D341Med (cell line): Measurements from ENCODE around the gene BTNL9.
"Not testable (repeated sequence)": the region's sequence is repeated elsewhere in the genome, so short reads cannot be mapped to it uniquely, and the experiment has no call there.

Experiments
- DNase-seq: peaks from one replicate; pipeline ENCODE4 v3.0.0; 2012; ENCODE audit warnings: low spot score

BTNL9 gene

DNA sequence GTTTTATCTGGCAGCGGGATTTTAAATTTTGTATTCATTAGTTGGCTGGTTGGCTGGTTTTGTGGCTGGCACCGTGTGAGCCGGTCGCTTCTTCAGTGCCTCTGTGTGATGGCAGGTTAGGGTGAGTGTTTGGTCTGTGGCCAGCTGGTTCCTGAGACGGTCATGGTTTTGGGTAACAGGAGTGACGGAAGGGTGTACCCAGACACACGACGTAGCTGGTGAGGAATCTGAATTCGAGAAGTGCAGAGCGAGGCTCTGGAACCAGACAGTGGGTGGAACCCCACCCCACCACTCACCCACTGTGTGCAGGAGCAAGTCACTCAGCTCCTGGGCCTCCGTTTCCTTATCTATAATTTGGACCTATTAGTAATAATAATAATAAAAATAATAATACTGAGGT lies 2.7 kb downstream of the BTNL9 start:
- DNase-seq, result peak; percentile 9

GRCh38 chr5:181043285-181044092 lies 3.4 kb downstream of the BTNL9 start:
- peak; percentile 45 for DNase-seq

GRCh38 chr5:181044093-181044599 lies 4.1 kb downstream of the BTNL9 start:
- peak; percentile 9 for DNase-seq

DNA sequence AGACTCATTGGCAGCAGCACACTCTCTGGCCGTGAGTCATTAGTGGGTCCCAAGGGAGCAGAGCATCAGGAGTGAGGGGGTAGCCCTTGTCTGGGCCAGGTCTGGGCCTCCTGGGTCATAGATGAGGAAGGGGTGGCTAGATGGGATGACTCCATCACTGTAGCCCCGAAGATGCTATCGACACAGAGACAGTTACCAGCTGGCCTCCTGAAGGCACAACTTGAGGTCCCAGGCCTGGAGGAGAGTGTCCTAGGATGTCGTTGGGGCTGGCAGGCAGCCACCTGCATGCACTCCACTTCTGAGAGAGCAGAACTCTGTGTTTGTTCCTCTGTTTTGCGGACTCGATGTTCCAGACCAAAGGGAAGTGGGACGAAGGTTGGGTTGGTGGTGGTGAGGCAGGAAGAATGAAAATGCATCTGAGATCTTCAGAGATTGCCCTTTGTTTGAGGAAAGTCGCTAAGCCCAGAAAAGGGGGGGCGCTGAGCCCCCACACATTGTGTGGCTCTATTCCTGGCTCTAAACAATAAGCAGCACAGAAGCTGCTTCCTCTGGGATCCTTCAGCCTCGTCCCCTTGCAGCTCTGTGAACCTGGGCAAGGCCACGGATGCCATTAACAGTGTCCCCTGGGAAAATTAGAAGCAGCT lies 4.7 kb downstream of the BTNL9 start:
- DNase-seq, result peak; percentile 11

GRCh38 chr5:181045316-181045715 lies 5.2 kb downstream of the BTNL9 start:
- DNase-seq, result peak; percentile 14

DNA sequence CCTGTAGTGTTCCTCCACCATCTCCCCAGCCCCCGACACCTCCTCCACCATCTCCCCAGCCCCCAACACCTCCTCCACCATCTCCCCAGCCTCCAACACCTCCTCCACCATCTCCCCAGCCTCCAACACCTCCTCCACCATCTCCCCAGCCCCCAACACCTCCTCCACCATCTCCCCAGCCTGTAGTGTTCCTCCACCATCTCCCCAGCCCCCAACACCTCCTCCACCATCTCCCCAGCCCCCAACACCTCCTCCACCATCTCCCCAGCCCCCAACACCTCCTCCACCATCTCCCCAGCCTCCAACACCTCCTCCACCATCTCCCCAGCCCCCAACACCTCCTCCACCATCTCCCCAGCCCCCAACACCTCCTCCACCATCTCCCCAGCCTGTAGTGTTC lies 5.8 kb downstream of the BTNL9 start:
- DNase-seq, result not testable (repeated sequence)

GRCh38 chr5:181047288-181047687 lies 7.2 kb downstream of the BTNL9 start:
- no peak for DNase-seq

DNA sequence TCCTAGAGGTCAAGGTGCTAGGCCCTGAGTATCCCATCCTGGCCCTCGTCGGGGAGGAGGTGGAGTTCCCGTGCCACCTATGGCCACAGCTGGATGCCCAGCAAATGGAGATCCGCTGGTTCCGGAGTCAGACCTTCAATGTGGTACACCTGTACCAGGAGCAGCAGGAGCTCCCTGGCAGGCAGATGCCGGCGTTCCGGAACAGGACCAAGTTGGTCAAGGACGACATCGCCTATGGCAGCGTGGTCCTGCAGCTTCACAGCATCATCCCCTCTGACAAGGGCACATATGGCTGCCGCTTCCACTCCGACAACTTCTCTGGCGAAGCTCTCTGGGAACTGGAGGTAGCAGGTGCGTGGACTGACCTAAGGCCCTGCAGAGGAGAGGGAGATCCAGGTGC lies 7.9 kb downstream of the BTNL9 start:
- peak; percentile 15 for DNase-seq

GRCh38 chr5:181050016-181050415 lies 9.9 kb downstream of the BTNL9 start:
- DNase-seq, result no peak

GRCh38 chr5:181051841-181052671 lies 12.0 kb downstream of the BTNL9 start:
- no peak for DNase-seq

DNA sequence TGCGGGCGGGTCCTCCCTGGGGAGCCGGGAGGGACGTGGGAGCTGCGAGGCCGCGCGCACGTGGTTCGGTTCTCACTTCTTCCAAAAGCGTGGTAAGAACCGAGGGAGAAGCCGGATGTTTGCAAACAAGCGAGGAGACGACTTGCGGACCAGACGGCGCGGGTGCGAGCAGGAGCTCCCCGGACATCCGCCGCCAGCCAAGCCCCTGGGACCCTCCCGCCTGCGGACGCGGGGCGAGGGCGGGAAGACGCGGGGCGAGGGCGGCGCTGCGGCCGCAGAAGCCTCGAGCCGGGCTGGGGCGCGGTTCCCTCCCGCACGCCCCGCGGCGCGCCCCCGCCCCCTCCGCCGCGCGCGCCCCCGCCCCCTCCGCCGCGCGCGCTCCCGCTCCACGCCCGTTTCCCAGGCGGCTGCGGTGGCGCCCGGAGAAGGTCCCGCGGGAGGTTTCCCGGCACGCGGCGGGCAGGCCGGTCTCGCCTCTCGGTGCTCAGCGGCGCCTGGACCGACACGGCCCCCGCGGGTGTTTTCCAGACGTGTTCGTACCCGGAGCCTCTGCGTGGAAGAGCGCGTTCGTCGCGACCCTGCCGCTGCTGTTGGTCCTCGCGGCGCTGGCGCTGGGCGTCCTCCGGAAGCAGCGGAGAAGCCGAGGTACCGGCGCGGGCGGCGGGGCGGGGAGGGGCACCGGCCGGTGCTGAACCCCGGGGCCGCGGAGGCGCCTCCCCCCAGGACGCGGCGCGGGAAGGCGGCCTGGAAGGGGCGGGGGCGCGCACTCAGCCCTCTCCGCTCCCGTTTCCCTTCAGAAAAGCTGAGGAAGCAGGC lies 12.8 kb downstream of the BTNL9 start:
- DNase-seq, result peak; percentile 90

GRCh38 chr5:181053488-181054121 lies 13.5 kb downstream of the BTNL9 start:
- peak; percentile 46 for DNase-seq

GRCh38 chr5:181054138-181054537 lies 14.1 kb downstream of the BTNL9 start:
- DNase-seq, result no peak

DNA sequence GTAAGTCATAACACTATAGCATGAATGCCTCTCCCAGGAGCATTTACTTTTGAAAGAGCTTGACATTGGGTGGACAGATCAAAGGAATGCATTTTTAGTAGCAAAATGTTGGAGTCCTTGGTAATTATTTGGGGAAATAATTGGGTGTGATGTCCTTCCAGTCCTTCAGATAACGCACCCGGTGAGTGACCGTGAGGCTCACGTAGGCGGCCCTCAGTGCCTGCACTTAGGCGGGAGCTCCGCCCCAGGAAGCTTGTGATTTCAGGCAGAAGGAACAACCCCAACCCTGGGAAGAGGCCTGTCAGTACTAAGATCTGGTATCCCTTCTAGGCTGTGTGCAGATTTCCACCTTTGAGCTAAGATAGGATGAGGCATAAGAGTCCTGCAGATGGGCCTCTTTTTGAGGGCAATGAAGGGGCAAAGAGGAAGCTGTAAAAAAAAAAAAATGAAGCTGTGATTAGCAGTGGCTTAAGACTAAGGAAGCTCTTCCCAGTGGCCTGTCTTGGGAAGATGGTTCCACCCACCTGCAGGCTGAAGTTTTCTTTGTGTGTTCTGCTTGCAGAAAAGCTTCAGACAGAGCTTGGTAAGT lies 14.9 kb downstream of the BTNL9 start:
- DNase-seq, result no peak

- DNase-seq, result no peak
Measured at GRCh38 chr5:181056431-181056830, 16.4 kb downstream of the BTNL9 start.

- DNase-seq, result no peak
Measured at GRCh38 chr5:181058321-181058720, 18.3 kb downstream of the BTNL9 start.

- no peak for DNase-seq
Measured at GRCh38 chr5:181058786-181059296, 18.8 kb downstream of the BTNL9 start.

GRCh38 chr5:181059297-181060230 lies 19.5 kb downstream of the BTNL9 start:
- no peak for DNase-seq

DNA sequence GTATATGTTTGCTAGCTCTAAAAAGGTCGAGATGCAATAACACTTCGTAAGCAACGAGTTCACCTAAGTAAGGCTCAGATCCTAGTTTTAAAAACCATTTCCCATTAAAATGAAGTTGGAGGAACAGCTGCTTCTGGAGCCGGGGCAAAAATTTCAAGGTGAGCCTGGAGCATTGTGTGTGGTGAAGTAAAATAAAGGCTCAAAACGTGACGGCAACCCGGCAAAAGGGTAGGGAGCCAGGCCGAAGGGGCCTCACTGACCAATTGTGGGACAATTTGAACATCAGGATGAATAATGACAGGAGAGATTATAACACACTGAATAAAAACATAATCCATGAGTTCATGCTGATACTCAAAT lies 20.1 kb downstream of the BTNL9 start:
- no peak for DNase-seq
